Embryonic facial prominence (tissue), 1 donor: ENCODE measurements around the gene CTDP1.
"Not testable (repeated sequence)": the region's sequence is repeated elsewhere in the genome, so short reads cannot be mapped to it uniquely, and the experiment has no call there.

Source experiments
- DNase-seq: peaks from one replicate; pipeline ENCODE4 v3.0.0-alpha.2; 2016; ENCODE audit errors: extremely low spot score

The CTDP1 gene

DNA sequence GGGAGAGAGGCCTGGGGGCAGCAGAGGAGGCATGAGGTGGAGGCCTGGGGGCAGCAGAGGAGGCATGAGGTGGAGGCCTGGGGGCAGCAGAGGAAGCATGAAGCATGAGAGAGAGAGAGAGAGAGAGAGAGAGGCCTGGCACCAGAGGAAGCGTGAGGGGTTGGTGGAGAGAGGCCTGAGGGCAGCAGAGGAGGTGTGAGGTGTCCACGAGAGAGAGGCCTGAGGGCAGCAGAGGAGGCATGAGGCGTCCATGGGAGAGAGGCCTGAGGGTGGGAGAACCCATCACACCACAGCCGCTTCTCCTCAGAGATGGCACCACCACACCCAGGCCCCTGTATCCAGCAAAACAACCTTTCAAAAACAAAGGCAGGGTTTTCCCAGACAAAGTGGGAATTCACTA, 62.5 kb downstream of the CTDP1 start:
- no peak for DNase-seq

DNA sequence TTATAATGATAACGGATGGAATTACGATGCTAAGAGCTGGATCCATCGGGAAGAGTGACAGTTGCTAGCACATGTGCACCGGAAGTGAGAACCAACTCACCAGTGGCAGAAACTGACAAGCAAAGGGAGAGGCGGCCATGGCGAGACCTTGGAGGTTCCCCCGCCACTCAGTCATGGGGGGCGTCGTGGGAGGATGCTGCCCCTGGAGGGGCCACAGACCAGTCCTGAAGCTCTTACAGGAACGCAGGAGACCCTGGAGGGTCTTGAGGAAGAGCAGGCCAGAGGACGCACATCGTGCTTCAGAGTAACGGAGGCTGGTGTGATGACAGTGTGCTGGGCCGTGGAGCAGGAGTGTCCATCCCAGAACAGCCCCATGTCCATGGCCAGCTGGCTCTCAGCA, 65.0 kb downstream of the CTDP1 start:
- no peak for DNase-seq

DNA sequence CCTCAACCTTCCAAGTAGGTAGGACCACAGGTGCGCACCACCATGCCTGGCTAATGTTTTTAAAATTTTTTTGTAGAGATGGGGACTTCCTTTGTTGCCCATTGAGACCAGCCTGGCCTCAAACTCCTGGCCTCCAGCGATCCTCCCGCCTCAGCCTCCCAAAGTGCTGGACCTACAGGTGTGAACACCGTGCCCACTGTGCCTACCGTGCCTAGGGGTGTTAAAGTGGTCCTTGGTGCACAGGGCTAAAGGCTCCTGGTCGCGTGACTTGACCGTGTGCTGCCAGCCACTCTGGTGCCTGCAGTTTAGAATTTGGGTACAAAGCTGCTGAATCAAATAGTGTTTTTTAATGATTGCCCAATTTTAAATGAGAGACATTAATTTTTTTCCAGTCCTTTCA, 67.1 kb downstream of the CTDP1 start:
- no peak for DNase-seq

DNA sequence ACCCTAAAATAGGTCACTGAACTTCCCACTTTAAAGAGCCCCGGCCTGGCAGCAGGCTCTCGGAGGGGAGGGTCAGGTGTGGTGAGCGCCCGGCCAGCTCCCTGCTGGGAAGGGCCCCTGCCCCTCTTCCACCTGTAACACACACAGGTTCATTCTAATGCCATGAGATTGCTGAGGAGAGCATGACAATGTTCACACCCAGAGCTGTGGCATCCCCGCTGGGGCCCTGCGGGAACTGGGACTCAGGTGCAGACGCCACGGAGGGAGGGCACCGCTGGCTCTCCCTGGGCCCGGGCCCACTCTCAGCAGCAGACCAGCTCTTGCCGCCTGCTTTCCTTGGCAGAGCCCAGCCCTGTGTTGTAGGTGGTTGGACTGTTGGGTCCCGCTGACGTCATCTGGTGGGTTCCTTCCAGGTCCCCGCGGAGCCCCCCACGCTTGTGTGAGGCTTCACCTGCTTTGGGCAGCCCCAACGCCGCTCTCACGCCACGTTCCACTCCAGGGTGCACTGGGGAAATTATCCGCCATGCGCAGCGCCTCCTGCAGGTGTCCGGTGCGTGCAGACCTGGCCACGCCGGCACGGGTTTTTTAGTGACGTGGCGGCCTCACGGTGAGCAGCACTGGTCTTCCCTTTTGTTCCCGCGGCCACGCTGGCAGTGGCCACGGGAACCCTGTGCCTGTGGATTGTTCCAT, 67.7 kb downstream of the CTDP1 start:
- DNase-seq, result no peak

DNA sequence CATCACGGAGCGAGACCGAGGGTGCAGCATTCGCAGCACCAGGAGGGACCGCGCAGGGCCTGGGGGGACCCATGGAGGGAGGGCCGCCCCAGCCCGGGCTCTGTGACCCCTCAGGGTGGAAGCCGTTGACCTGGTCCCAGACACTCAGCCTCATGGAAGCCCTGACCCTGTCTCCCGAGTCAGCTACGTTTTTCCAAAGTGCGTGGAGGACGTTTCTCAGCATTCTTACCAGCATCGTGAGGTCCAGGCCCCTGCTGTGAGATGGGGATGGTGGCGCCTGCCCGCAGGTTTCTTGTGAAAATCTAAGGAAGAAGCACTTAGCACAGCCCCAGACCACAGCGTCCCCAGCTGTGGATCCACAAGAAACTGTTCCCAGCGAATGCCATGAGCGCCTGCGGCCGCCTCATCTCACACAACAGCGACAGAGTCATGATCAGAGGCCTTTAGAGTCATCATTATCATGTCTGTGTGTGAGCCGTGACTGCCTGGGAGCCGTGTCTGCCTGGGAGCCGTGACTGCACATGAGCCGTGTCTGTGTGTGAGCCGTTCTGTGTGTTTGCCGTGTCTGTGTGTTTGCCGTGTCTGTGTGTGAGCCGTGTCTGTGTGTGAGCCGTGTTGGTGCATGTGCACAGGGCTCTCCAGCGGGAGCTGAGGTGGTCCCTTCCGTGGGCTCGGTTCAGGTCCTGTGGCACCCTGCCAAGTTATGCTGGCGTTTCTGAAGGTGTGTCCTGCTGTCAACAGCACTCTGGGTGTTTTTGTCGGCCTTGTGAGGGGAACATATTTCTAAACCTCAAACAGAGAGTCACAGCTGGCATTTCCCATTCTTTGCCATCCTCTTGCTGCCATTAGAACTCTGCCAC, 68.9 kb downstream of the CTDP1 start:
- no peak for DNase-seq

DNA sequence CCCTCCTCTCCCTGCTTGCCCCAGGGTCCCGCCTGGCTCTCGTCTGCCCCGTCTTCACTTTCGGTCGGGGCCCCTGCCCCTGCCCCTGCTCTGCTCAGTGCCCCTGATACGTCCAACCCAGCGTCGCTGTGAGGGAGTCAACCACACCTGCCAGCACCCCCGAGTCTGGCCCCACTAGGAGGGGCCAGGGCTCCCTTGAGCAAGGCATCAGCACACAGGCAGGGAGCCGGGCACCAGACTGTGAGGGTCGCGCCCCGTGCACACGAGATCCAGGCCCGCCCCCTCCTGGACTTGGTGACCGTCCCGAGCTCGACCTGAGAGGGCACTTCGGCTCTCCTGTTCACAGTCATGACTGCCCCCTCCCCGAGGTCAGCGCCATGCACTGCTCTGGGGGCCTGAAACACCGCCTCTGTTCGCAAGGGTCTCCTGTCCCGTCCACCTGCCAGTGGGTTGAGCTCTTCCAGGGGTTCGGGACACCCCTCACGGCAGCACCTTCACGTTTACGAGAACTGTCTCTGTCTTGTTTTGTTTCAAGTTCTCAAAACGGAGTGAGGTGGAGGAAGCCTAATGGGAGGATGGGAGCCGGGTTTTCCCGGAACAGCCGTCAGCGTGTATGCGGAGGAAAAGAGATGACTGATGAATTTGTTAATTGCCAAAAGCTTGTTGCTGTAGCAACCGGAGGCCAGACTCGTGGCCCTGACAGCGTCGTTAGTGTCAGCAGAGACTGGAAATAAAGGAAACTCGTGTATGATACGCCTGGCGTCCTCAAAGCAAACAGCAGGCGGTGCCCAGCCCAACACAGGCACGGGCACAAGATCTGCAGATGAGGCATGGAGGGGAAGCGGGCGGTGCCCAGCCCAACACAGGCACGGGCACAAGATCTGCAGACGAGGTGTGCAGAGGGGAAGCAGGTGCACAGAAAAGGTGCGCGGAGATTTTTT, 69.9 kb downstream of the CTDP1 start:
- no peak for DNase-seq

DNA sequence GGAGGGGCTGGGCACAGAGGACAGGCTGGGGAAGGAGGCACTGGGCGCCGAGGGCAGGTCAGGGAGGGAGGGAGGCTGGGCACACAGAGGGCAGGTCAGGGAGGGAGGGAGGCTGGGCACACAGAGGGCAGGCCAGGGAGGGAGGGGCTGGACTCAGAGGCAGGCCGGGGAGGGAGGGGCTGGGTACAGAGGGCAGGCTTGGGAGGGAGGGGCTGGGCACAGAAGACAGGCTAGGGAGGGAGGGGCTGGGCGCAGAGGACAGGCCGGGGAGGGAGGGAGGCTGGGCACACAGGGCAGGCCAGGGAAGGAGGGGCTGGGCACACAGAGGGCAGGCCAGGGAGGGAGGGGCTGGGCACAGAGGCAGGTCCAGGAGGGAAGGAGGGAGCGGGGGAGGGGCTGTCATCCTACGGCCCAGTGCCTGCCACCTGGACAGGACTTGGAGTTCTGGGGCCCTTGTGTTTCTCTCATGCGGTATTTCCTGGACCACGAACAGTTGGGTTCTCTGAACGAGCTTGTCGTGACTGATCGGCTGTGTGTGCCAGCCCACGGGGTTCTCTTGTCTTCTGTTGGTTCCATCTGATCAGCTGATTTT, 71.5 kb downstream of the CTDP1 start:
- DNase-seq, result no peak

DNA sequence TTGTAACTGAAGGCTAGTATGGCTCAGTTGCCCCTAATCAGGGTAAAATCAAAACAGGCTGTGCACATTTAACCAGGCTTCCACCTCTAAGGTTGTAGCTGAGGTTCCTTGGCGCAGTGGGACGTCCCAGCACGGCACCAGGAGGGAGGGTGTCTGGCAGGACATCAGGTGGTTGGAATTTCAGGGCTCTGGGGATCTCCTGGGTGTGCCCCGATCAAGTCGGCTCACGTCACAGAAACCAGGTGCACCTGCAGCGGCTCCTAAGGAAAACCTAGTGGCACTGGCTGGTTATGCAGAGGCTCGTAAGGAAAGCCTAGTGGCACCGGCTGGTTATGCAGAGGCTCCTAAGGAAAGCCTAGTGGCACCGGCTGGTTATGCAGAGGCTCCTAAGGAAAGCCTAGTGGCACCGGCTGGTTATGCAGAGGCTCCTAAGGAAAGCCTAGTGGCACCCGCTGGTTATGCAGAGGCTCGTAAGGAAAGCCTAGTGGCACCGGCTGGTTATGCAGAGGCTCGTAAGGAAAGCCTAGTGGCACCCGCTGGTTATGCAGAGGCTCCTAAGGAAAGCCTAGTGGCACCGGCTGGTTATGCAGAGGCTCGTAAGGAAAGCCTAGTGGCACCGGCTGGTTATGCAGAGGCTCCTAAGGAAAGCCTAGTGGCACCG, 72.4 kb downstream of the CTDP1 start:
- not testable (repeated sequence) for DNase-seq

DNA sequence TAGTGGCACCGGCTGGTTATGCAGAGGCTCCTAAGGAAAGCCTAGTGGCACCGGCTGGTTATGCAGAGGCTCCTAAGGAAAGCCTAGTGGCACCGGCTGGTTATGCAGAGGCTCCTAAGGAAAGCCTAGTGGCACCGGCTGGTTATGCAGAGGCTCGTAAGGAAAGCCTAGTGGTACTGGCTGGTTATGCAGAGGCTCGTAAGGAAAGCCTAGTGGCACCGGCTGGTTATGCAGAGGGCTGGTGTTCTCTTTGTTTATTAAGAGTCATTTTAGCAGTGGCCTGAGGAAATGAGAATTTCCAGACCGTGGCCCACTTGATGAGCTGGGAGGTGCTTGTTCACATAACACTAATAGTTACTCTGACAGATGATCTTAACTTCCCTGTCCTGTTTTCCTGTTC, 73.3 kb downstream of the CTDP1 start:
- DNase-seq, result not testable (repeated sequence)

DNA sequence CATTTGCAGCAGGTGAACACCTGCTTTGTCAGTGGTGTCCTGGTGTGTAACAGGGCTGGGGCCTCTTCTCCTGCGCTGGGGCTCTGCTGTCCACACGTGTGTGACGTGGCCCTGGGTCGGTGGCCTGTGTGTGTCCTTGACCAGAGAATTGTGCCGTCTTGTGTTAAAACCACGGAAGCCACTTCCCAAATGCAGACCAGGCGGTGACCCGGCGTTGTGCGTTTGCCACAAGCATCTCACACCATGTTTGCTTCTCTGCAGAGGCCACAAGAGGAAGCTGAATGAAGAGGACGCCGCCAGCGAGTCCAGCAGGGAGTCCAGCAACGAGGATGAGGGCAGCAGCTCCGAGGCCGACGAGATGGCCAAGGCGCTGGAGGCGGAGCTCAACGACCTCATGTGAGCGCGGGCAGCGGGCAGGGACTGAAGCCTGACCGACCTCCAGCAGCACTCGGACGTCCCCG, 73.8 kb downstream of the CTDP1 start:
- DNase-seq, result no peak

DNA sequence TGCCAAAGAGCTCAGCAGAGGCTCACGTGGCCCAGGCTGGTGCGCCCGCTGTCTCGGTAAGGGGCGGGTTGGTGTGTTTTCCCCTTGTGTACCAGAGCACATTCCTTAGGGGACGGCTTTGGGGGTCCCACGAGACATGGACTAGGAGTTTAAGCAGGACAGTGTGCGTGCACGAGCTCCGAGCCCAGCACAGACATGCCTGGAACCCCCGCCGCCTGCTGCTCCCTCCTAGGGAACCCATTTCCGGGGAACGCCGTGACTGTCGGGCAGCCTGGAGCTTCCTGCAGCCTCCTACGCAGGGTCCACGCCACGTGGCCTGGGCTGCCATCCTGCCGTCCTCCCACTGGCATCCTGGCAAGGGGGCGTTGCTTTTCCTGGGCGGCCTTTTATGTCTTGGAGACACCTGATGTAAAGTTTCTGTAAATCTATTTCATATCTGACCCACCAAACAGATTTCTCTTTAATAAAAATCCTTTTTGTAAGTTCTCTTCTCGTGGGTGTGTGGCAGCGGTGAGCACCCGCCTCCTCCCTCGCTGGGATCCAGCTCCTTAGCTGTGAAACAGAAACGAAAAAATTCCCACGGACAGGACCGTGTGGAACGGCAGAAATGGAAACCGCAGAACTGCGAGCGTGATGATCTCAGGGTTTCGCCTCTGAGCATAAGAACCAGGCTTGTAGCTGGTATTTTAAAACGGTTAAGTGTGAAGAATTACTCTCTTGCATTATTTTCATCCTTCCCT, 74.6 kb downstream of the CTDP1 start:
- DNase-seq, result no peak

DNA sequence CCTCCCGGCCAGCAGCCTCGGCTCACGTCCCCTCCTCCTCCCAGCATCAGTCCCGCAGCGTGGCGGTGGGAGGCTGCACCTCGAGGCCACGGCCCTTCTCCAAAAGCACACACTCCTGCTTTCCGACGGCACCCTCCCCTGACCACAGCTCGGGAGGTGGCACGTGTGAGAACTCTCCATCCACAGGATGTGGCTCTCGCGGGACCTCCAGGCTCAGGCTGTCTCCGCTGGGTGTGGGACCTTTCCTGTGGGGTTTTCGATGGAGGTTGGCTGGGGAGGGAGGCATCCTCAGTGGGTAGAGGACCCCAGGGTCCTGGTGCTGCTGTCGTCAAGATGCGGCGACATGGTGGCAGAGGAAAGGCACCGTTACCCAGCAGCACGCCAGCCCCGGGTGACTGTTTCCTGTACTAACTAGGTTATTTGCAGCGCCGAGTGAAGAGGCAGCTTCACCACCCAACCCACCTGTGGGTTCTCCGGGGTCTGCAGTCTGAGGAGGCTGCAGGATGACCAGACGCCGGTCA, 75.3 kb downstream of the CTDP1 start:
- DNase-seq, result no peak

DNA sequence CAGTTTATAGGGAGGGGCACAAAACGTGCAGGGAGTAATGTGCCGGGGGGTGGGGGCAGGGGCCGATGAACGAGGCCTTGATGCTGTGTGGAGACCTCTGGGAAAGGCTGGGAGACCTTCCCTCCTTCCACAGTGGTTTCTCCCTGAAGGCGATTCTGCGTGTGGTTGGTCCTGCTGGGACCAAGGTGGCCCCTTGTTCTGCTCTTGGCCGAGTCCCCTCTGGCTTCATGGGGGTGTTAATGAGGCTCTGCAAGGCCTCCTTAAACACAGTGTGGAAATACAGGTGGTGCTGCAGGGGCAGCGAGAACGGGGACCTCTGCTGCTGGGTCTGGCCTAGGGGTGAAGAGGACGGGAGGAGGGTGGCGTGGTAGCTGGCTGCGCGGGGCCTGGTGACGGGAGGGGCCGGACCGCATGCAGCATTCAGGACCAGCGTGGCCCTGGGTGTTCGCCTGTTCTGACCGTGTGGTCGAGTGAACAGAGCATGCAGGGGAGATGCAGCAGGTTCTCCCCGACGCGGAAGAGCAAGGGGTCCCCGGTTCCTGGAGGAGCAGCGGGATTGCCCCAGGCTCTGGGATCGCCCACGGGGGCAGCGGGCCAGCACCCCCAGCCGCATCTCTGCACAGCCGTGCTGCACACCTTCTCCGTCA, 76.0 kb downstream of the CTDP1 start:
- no peak for DNase-seq

DNA sequence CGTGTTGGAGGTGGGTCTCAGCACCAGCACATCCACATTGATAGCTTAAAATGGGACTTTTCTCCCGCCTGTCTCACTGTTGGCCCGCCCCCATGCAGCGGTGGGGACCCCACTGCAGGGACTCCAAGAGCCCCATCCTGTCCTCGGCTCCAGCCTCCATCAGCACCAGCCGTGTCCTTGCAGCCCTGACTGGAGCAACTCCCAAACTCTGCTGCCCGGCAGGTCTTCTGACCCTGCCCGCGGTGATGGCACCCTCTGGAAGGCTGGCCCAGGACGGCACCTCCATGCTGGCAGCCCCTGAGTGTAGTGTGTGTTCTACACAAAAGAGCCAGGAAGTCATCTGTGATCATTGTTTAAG, 76.5 kb downstream of the CTDP1 start:
- no peak for DNase-seq

DNA sequence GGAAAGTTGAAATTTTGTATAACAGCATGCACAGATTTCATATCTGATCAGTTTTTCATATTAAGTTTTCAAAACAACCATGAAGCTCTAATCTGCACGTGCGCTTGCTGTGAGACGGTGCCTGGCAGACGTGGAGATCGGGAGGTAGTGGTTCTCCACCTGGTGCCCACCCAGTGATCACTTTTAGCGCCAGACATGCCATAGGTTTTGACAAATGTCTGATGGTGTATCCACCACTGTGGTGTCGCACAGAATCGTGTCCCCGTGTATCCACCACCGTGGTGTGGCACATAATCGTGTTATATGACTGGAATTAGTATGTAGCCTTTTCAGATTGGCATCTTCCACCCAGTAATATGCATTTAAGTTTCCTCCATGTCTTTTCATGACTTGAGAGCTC, 77.2 kb downstream of the CTDP1 start:
- DNase-seq, result no peak

DNA sequence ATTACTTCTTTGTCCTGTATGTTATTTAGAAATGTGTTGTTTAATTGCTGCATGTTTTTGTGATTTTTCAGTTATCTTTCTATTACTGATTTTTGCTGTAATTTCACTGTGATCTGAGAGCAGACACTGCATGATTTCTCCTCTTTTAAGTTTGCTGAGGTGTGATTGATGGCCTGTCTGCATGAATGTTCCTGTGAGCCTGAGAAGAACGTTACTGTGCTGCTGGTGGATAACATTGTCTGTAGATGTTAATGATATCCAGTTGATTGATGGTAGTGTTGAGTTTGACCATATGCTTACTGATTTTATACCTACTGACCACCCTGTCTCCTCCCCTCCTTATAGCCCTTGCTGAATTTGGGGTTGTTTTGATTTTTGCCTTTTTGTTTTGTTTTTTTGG, 80.7 kb downstream of the CTDP1 start:
- no peak for DNase-seq

DNA sequence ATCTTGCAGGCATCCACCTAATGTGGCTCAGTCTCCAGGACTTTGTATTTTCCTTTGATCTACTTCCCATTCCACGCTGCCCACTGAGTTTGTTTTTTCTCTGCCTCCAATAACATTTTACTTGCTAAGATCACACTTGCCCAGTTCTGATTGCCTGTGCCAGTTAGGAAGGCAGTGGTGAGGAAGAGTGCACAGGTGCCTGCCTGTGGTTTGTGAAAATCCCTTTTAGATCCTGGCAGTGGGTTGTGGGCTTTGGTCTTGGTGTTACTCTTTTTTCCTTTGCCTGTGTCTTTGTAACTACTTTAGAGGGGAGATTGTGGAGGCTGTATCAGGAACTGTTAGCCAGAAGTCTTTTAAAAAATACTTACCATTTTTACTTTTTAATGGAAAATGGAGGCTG, 81.3 kb downstream of the CTDP1 start:
- no peak for DNase-seq

DNA sequence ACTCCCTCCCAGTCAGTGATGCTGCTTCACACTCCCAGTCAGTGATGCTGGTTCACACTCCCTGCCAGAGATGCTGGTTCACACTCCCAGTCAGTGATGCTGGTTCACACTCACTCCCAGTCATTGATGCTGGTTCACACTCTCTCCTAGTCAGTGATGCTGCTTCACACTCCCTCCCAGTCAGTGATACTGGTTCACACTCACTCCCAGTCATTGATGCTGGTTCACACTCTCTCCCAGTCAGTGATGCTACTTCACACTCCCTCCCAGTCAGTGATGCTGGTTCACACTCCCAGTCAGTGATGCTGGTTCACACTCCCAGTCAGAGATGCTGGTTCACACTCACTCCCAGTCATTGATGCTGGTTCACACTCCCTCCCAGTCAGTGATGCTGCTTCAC, 83.8 kb downstream of the CTDP1 start:
- DNase-seq, result no peak

DNA sequence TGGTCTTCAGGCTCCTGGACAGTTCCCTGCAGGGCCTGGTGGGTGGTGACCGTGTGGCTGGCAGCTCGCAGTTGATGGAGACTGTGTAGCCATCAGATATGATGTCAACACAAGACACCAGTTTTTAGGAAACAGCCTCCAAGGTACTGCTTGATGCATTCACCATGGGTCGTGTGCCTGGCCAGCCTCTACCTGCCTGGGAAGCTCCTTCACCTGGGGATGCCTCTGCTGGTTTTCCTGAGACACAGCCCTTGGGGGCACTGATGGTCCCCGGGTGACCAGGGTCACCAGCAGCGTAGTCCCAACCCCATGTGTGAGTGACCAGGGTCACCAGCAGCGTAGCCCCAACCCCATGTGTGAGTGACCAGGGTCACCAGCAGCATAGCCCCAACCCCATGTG, 84.5 kb downstream of the CTDP1 start:
- DNase-seq, result no peak
